ENCODE measurements around the gene DPEP1.
A peak's percentile ranks its signal among the peaks of the same experiment; 100 is the strongest.

DPEP1 gene

DNA sequence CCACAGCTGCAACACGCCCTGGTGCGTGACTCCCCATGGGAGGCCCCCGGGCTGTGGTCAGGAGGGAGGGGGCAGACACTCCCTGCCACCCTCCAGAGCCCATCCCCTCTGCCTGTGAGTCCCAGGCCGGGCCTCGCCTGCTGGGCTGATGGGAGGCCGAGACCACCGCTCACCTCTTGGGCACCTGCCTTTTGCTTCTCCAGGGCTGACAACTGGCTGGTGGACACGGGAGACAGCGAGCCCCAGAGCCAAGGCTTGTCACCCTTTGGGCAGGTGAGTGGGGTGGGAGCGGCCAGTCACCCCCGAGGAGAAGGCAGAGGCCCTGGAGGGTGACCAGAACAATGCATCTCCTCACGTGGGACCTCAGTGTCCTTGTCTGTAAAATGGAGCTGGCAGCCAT lies 23.2 kb downstream of the DPEP1 start:
- Mint-ChIP-seq H3K27me3 (no peaks in the 10 kb centered on the region), H3K27ac (no peak overlapping the region), H3K36me3 (ENCODE audit: low read depth) (no peaks in the 10 kb centered on the region), H3K9me3 (no peaks in the 10 kb centered on the region), H3K4me3 (no peak overlapping the region), H3K4me1 (ENCODE audit: low read depth) (peaks cover 11% of the 10 kb centered on the region)
- no peak for DNase-seq

DNA sequence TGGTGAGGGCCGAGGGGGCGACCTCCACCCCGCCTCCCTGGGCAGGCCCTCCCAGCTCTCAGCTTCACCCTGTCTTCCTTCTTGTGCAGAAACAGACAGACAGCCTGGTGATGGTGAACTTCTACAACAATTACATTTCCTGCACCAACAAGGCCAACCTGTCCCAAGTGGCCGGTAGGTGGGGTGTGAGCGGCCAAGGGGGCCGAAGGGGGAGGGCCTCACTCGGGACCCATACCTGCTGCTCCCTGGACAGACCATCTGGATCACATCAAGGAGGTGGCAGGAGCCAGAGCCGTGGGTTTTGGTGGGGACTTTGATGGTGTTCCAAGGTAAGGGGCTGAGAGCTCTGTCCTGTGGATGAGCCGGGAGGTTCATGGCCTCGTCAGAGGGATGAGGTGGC lies 23.9 kb downstream of the DPEP1 start:
- Mint-ChIP-seq H3K4me3 (no peak overlapping the region), H3K27ac (no peak overlapping the region), H3K4me1 (ENCODE audit: low read depth) (peaks cover 11% of the 10 kb centered on the region), H3K36me3 (ENCODE audit: low read depth) (no peaks in the 10 kb centered on the region), H3K9me3 (no peaks in the 10 kb centered on the region), H3K27me3 (no peaks in the 10 kb centered on the region)
- no peak for DNase-seq

DNA sequence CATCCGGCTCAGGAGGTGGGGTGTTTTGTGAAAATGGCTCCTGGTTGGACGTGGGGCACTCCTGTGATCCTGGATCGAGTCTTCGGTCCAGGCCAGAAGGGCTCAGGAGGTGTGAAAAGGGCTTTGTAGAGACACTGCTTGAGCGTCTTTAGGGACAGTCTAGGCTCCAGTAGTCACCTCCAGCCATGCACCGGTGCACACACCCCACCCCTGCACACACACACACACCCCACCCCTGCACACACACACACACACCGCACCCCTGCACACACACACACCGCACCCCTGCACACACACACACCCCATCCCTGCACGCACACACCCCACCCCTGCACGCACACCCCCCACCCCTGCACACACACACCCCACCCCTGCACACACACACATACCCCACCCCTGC lies 25.0 kb downstream of the DPEP1 start:
- Mint-ChIP-seq H3K4me1 (ENCODE audit: low read depth) (peaks cover 11% of the 10 kb centered on the region), H3K36me3 (ENCODE audit: low read depth) (no peaks in the 10 kb centered on the region), H3K27me3 (no peaks in the 10 kb centered on the region), H3K4me3 (no peak overlapping the region), H3K27ac (no peak overlapping the region), H3K9me3 (no peaks in the 10 kb centered on the region)
- DNase-seq: no peak

DNA sequence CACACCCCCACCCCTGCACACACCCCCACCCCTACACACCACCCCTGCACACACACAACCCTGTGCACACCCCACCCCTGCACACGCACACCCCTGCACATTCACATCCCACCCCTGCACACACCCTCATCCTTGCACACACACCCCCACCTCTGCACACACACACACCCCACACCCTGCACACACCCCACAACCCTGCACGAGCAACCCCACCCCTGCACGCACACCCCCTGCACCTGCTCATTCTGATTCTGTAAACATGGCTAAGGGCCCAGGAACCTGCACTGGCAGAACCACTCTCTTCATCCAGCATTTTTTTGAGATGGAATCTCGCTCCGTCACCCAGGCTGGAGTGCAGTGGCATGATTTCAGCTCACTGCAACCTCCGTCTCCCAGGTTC lies 25.9 kb downstream of the DPEP1 start:
- Mint-ChIP-seq H3K27me3 (no peaks in the 10 kb centered on the region), H3K36me3 (ENCODE audit: low read depth) (peaks cover under 1% of the 10 kb centered on the region), H3K4me3 (no peak overlapping the region), H3K9me3 (no peaks in the 10 kb centered on the region), H3K27ac (peak overlapping the region; percentile 26), H3K4me1 (ENCODE audit: low read depth) (peaks cover 11% of the 10 kb centered on the region)
- DNase-seq: no peak

DNA sequence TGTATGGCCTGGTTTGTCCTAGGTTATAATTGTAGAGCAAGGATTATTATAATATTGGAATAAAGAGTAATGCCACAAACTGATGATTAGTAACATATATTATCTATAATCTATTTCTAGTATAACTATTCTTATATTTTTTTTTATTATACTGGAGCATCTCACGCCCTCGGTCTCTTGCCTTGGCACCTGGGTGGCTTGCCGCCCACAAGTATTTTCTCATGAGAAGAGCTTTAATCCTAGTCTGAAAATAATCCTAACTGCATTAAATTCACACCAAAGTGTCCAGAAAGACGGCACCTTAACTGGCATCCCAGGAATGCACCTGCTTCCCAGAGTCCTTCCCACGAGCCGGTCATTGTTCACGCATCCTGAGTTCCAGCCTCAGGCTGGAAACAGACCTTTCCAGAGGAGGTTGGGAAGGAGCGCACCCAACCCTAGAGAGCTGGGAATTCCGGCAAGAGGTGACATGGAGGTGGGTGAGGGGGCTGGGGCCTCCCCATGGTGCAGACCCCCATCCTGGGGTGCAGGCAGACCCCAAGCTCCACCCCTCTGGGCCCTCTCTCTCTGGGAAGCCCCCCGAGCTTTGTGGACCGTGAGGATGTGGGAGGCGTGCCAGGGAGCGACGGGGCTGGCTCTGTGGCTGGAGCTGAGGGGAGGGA lies 28.1 kb downstream of the DPEP1 start:
- H3K27me3 Mint-ChIP-seq: no peaks in the 10 kb centered on the region
- H3K27ac Mint-ChIP-seq: no peak overlapping the region
- peaks cover 21% of the 10 kb centered on the region for H3K36me3 Mint-ChIP-seq (ENCODE audit: low read depth)
- no peaks in the 10 kb centered on the region for H3K9me3 Mint-ChIP-seq
- no peak for DNase-seq
- H3K4me3 Mint-ChIP-seq: no peak overlapping the region
- H3K4me1 Mint-ChIP-seq (ENCODE audit: low read depth): peaks cover 11% of the 10 kb centered on the region

DNA sequence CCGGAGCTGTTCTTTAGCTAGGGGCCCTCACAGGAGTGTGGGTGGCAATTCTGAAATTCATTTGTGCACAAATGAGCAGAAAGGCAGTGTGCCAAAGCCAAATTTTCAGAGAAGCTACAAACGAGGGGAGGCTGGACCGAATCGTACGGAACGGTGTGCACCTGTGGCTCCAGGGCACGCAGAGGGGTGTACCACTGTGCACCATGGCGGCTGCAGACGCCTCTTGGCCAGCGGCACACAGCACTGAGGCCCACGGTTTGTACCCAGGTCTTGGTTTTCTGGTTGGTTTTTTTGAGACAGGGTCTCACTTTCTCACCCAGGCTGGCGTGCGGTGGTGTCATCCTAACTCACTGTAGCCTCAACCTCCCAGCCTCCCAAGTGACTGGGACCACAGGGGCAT lies 29.1 kb downstream of the DPEP1 start:
- no peaks in the 10 kb centered on the region for H3K27me3 Mint-ChIP-seq
- no peaks in the 10 kb centered on the region for H3K9me3 Mint-ChIP-seq
- no peak for DNase-seq
- peaks cover 11% of the 10 kb centered on the region for H3K4me1 Mint-ChIP-seq (ENCODE audit: low read depth)
- H3K27ac Mint-ChIP-seq: no peak overlapping the region
- H3K4me3 Mint-ChIP-seq: no peak overlapping the region
- peaks cover 27% of the 10 kb centered on the region for H3K36me3 Mint-ChIP-seq (ENCODE audit: low read depth)

DNA sequence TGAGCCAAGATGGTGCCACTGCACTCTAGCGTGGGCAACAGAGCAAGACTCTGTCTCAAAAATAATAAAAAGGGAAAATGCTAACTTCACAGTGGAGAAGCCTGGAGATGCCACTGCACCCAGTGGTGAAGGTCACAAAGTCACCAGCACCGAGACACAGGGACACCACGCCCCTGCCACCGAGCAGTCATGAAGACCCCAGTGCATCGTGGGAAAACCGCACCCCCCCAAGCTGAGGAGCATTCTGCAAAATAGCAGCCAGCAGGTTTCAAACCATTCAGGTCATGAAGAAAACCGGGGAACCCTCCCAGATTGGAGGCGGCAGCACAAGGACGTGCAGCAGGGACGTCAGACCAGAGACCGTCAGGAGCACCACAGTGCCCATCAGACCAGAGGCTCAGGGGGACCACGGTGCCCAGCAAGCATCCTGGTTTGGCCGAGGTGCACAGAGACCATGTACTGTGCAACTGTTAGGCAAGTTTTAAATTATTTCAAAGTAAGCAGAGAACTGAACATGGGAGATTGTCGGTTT lies 30.4 kb downstream of the DPEP1 start:
- Mint-ChIP-seq H3K27me3 (no peaks in the 10 kb centered on the region), H3K4me1 (ENCODE audit: low read depth) (peaks cover 11% of the 10 kb centered on the region), H3K9me3 (no peaks in the 10 kb centered on the region), H3K36me3 (ENCODE audit: low read depth) (peaks cover 32% of the 10 kb centered on the region), H3K27ac (no peak overlapping the region), H3K4me3 (no peak overlapping the region)
- no peak for DNase-seq

DNA sequence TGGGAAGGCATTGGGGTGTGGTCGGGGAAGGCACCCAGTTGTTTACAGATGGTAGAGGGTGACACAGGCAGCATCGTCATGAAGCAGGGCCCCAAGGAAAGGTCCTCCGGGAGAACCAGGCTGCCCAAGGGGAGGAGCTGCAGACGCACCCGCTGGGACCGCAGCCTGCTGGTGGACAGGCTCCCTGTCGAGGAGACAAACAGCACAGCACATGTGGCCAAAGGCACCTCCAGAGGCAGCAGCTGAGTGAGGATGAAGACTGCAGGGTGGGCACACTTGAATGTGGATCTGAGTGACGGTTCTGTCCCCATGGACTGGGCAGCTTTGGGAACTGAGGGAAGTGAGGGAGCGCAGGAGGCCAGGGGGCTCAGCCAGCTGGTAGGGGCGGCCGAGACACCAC lies 31.7 kb downstream of the DPEP1 start:
- H3K9me3 Mint-ChIP-seq: no peaks in the 10 kb centered on the region
- no peak overlapping the region for H3K4me3 Mint-ChIP-seq
- peaks cover 41% of the 10 kb centered on the region for H3K36me3 Mint-ChIP-seq (ENCODE audit: low read depth)
- H3K27ac Mint-ChIP-seq: no peak overlapping the region
- H3K4me1 Mint-ChIP-seq (ENCODE audit: low read depth): peaks cover 11% of the 10 kb centered on the region
- H3K27me3 Mint-ChIP-seq: no peaks in the 10 kb centered on the region
- DNase-seq: no peak

DNA sequence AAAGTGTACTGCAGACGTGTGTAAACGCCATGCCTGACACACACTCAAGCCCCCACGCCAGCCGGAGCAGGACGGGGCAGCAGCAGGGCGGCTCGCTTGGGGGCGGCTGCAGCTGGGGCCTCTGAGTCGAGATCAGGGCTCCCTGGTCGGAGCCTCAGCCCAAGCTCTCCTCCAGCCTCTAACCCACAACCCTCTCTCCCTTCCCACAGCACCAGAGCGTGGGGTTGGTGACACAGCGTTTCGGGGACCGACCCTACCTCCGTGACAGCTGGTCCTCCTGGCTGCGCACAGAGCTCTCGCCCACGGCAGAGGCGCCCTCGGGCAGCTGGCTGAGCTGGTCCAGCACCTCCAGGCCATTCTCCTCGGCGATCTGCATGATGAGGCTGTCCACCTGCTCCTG lies 32.8 kb downstream of the DPEP1 start:
- no peaks in the 10 kb centered on the region for H3K9me3 Mint-ChIP-seq
- H3K4me3 Mint-ChIP-seq: no peak overlapping the region
- no peak overlapping the region for H3K27ac Mint-ChIP-seq
- H3K36me3 Mint-ChIP-seq (ENCODE audit: low read depth): peaks cover 53% of the 10 kb centered on the region
- peaks cover 2% of the 10 kb centered on the region for H3K4me1 Mint-ChIP-seq (ENCODE audit: low read depth)
- H3K27me3 Mint-ChIP-seq: no peaks in the 10 kb centered on the region
- no peak for DNase-seq

DNA sequence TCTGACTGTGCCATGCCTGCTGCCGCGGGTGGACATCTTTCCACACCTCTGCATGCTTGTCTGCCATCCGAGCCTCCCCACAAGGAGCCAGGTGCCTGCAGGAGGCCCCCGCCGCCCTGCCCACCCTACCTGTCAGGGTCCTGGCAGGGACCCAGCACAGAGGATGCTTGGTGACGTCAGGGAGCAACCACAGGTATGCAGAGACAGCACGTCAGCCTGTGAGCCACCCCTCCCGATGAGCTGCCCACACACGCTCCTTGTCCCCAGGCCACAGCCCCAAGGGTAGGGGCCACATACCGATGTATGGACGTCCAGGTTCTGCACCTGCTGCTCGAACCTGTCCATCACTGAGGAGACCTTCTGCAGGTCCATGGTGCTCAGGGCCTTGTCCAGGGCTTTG lies 33.5 kb downstream of the DPEP1 start:
- no peak overlapping the region for H3K27ac Mint-ChIP-seq
- H3K36me3 Mint-ChIP-seq (ENCODE audit: low read depth): peaks cover 56% of the 10 kb centered on the region
- H3K9me3 Mint-ChIP-seq: no peaks in the 10 kb centered on the region
- no peak overlapping the region for H3K4me3 Mint-ChIP-seq
- no peak for DNase-seq
- H3K4me1 Mint-ChIP-seq (ENCODE audit: low read depth): no peaks in the 10 kb centered on the region
- no peaks in the 10 kb centered on the region for H3K27me3 Mint-ChIP-seq

DNA sequence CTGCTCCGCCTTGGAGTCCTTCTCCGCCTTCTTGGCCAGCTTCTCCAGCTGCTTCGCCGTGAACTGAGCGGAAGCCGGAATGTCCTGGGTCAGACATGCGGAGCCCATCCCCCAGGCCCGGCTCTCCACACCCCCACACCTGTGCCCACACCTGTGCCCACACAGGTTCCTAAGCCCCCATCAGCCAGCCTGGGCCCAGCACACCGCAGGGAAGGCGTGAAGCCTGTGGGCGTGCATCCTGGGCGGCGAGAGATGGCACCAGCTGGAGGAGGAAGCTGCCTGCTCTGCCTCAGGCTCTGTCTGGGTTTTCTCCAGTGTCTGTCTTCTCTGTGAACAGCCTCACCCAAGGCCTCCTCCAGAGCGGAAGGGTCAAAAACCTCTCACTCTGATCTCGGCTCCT lies 38.1 kb downstream of the DPEP1 start:
- peaks cover 60% of the 10 kb centered on the region for H3K36me3 Mint-ChIP-seq (ENCODE audit: low read depth)
- no peak overlapping the region for H3K4me3 Mint-ChIP-seq
- H3K27ac Mint-ChIP-seq: no peak overlapping the region
- no peaks in the 10 kb centered on the region for H3K27me3 Mint-ChIP-seq
- peaks cover 24% of the 10 kb centered on the region for H3K4me1 Mint-ChIP-seq (ENCODE audit: low read depth)
- no peaks in the 10 kb centered on the region for H3K9me3 Mint-ChIP-seq
- DNase-seq: no peak

DNA sequence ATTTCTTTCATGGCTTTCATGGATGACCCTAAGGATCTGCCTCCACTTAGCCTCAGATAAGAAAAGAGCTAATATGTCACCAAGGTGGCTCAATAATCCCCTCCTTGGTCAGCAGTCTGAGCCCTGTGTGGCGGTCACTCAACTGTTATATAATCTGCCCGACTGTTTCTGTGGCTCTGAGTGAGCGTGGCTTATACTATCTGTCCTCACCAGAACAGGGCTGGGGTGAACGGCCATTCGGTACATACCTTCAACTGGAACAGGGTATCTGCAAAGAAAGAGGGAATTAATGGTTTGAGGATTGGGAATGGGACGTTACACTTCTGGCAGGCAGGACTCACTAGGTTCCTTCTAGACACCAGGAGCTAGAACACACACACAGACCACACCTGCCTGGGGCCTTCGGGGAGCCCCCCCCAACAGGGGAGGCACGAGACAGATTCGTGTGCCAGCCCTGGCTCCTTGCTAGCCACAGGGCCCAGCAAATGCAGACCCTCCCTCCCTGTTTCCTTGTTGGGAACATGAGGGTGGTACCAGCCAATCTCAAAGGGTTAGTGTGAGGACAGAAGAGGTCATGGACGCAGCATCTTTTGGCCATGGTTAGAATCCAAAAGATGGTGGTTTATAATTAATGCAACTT lies 40.3 kb downstream of the DPEP1 start:
- Mint-ChIP-seq H3K4me3 (no peak overlapping the region), H3K27ac (peak overlapping the region; percentile 69)

DNA sequence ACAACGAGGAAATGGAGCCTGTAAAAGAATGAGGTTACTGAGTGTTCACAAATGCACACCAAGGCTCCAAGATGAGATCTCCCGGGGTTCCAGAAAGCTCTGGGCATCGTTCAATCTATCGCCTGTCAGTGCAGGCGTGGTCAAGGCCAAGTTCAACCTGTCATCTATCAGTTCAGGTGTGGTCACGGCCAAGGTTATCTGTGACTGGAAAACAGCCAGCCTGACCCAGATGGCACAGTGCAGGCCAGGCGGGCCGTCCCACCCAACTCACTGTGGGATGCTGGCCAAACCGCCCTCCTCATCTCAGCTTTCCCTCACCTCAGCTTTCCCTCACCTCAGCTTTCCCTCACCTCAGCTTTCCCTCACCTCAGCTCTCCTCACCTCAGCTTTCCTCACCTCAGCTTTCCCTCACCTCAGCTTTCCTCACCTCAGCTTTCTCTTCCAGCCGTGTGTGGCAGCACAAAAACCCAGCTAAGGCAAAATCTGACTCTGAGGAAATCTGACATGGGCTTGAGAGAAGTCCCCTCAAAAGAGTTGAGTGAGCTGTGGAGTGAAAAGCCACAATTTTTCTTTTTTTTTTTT lies 41.7 kb downstream of the DPEP1 start:
- Mint-ChIP-seq H3K9me3 (no peaks in the 10 kb centered on the region), H3K4me1 (ENCODE audit: low read depth) (peaks cover 38% of the 10 kb centered on the region), H3K27me3 (no peaks in the 10 kb centered on the region), H3K36me3 (ENCODE audit: low read depth) (peaks cover 59% of the 10 kb centered on the region), H3K27ac (peak overlapping the region; percentile 90), H3K4me3 (peak overlapping the region; percentile 91)
- DNase-seq: no peak

More for the DNA sequence above, 40.3 kb downstream of the DPEP1 start:
- Mint-ChIP-seq H3K36me3 (ENCODE audit: low read depth) (peaks cover 60% of the 10 kb centered on the region), H3K4me1 (ENCODE audit: low read depth) (peaks cover 30% of the 10 kb centered on the region), H3K27me3 (no peaks in the 10 kb centered on the region), H3K9me3 (no peaks in the 10 kb centered on the region)
- no peak for DNase-seq

DNA sequence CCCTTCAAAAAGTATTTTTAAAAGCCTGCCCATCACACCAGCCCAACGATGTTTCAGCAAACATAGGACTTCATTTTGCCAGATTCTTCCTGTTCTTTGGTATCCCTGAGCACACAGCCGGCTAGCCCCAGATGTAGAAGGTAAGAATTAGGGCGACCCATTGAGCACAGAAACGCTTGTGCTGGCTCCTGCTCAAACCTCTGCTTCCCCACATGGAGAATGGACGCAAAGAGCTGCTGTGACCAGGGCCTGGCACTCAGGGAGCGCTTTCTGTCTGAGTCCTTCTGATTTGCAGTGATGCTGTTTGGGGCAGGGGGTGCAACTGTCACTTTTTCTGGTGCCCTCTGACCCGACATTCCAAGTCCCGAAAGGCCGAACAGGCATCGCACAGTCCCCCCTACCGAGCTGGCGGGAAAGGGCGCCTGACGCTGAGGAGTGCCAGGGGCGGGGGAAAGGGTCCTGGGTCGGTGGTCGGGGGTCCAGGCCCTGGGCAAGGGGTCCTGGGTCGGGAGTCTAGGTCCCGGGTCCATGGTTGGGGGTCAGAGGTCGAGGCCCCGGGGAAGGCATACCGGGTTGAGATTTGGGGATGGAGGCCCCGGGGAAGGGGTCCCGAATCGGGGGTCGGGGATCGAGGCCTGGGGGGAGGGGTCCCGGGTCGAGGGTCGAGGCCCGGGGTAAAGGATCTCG lies 43.1 kb downstream of the DPEP1 start:
- peak overlapping the region; percentile 90 for H3K27ac Mint-ChIP-seq
- no peak for DNase-seq
- H3K4me3 Mint-ChIP-seq: peak overlapping the region; percentile 91
- no peaks in the 10 kb centered on the region for H3K27me3 Mint-ChIP-seq
- no peaks in the 10 kb centered on the region for H3K9me3 Mint-ChIP-seq
- H3K4me1 Mint-ChIP-seq (ENCODE audit: low read depth): peaks cover 41% of the 10 kb centered on the region
- H3K36me3 Mint-ChIP-seq (ENCODE audit: low read depth): peaks cover 59% of the 10 kb centered on the region

All from activated T-cell treated with anti-CD3 and anti-CD28 coated beads, Interleukin-2, amount 50 U/mL, for 24 hours (primary cell).